K562 (cell line): ENCODE data around the gene SNAPC2. TPM values are rescaled to one million over a fixed set of nuclear protein-coding genes. Genes with fewer than 3 reads are reported as not detected.

ENCODE experiments used
- PTBP1 ChIP-seq: fragments of 200-400 bp; formaldehyde crosslinking; IDR thresholded peaks from 2 replicates; pipeline ENCODE4 v1.6.1; 2017; ENCODE audit warnings: low read depth, low read length
- polyA plus RNA-seq, 8 experiments: library from polyadenylated mRNA; depleted of rRNA in 4 of 8; stranded (reverse) in 5 of 8; unstranded in 3 of 8; fragments of >200 nt; fragmentation: Nextera tagmentation in 2 of 8; fragmentation: Illumina TruSeq in 1 of 8; extraction: Ambion mirVana in 2 of 8; extraction: Trizol in 1 of 8; gene quantifications; 2 replicates each; pipeline versions ENCODE4 v1.2.1 to v1.2.3, GENCODE V29; 2011 to 2014; ENCODE audit warnings: inconsistent platforms in 1 of 8, missing spikeins in 1 of 8
- total RNA-seq, 7 experiments: library from RNA; depleted of rRNA in 6 of 7; stranded (reverse); fragments of >200 nt in 6 of 7; fragmentation: Illumina TruSeq in 2 of 7; extraction: Trizol in 2 of 7; gene quantifications; 2 replicates each; pipeline versions ENCODE4 v1.2.1 to v1.2.3, GENCODE V29; 2011 to 2021; ENCODE audit warnings: low replicate concordance in 1 of 7
- TF ChIP-seq, protein P1 (sequence below), 2 experiments: fragments of 450-650 bp in 1 of 2; sonication (generic) in 1 of 2; formaldehyde crosslinking in 1 of 2; IDR thresholded peaks; 2 replicates each; pipeline versions ENCODE4 v1.7.1 to v1.9.0; 2016 to 2022; ENCODE audit warnings: inconsistent platforms in 1 of 2, mild to moderate bottlenecking in 1 of 2, missing genetic modification reagents in 1 of 2

The SNAPC2 gene
- total and polyA plus RNA-seq, 9 of the 15 experiments (the other 6 are each of a cell fraction or from before 2014, with no cell fraction given): 0.59 to 45.1 (median 15.3) TPM

GRCh38 chr19:7921302-7921966 is 1.3 kb downstream of the SNAPC2 start (continued):
- TF ChIP-seq, protein P1, sequence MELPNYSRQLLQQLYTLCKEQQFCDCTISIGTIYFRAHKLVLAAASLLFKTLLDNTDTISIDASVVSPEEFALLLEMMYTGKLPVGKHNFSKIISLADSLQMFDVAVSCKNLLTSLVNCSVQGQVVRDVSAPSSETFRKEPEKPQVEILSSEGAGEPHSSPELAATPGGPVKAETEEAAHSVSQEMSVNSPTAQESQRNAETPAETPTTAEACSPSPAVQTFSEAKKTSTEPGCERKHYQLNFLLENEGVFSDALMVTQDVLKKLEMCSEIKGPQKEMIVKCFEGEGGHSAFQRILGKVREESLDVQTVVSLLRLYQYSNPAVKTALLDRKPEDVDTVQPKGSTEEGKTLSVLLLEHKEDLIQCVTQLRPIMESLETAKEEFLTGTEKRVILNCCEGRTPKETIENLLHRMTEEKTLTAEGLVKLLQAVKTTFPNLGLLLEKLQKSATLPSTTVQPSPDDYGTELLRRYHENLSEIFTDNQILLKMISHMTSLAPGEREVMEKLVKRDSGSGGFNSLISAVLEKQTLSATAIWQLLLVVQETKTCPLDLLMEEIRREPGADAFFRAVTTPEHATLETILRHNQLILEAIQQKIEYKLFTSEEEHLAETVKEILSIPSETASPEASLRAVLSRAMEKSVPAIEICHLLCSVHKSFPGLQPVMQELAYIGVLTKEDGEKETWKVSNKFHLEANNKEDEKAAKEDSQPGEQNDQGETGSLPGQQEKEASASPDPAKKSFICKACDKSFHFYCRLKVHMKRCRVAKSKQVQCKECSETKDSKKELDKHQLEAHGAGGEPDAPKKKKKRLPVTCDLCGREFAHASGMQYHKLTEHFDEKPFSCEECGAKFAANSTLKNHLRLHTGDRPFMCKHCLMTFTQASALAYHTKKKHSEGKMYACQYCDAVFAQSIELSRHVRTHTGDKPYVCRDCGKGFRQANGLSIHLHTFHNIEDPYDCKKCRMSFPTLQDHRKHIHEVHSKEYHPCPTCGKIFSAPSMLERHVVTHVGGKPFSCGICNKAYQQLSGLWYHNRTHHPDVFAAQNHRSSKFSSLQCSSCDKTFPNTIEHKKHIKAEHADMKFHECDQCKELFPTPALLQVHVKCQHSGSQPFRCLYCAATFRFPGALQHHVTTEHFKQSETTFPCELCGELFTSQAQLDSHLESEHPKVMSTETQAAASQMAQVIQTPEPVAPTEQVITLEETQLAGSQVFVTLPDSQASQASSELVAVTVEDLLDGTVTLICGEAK (IDR thresholded peaks at IDR 0.05): peak; percentile 52; the same call in 1 of the 2 replicates
- TF ChIP-seq, protein P1 (CRISPR knock-in tag; IDR thresholded peaks at IDR 0.05): no peak
- no peak for TF ChIP-seq PTBP1
